Natural killer cell (primary cell): ENCODE results near the gene IFNAR2. TPM values are rescaled to one million over a fixed set of nuclear protein-coding genes. Genes with fewer than 3 reads are reported as not detected.

ENCODE experiments used
- ATAC-seq, 3 donors: fragments of 150-1000 bp in 2 of 3; fragments of 200-7000 bp in 1 of 3; cut with Tn5 transposase; 1 replicate in 1 of 3; 2 replicates in 2 of 3; pipeline ENCODE4 v1.10.0; 2021; ENCODE audit warnings: mild to moderate bottlenecking in 2 of 3, moderate library complexity in 2 of 3
- DNase-seq, 2 donors: peaks; one replicate each; pipeline versions ENCODE4 v3.0.0 to v3.0.0-alpha.2; 2013 to 2021; ENCODE audit warnings: mixed read lengths in 1 of 2
- H3K27ac ChIP-seq: one replicate; pipeline ENCODE4 v1.5.1; 2013; ENCODE audit warnings: mild to moderate bottlenecking, low read length
- H3K27me3 ChIP-seq: one replicate; pipeline ENCODE4 v1.6.1; 2013; ENCODE audit warnings: low read length; ENCODE audit not compliant: control insufficient read depth, insufficient read depth
- H3K36me3 ChIP-seq: one replicate; pipeline ENCODE4 v1.6.1; 2013; ENCODE audit warnings: low read length; ENCODE audit not compliant: control insufficient read depth, insufficient read depth
- H3K4me1 ChIP-seq: one replicate; pipeline ENCODE4 v1.6.1; 2013; ENCODE audit warnings: low read length; ENCODE audit not compliant: control insufficient read depth, insufficient read depth
- H3K4me3 ChIP-seq: one replicate; pipeline ENCODE4 v1.5.1; 2013; ENCODE audit warnings: low read length
- H3K9me3 ChIP-seq: one replicate; pipeline ENCODE4 v1.6.1; 2013; ENCODE audit warnings: low read length; ENCODE audit not compliant: control insufficient read depth, insufficient read depth
- H3K27ac Mint-ChIP-seq, 2 donors: one replicate each; pipeline ENCODE4 v1.8.0; 2022; ENCODE audit warnings: mild to moderate bottlenecking in 2 of 2, mixed read lengths in 2 of 2, moderate library complexity in 1 of 2
- H3K27me3 Mint-ChIP-seq, 2 donors: one replicate each; pipeline ENCODE4 v1.8.0; 2022; ENCODE audit warnings: low read depth in 2 of 2, mixed read lengths in 2 of 2
- H3K36me3 Mint-ChIP-seq: one replicate; pipeline ENCODE4 v1.8.0; 2022; ENCODE audit warnings: mixed read lengths
- H3K4me1 Mint-ChIP-seq, 2 donors: one replicate each; pipeline ENCODE4 v1.8.0; 2022; ENCODE audit warnings: mixed read lengths in 2 of 2
- H3K4me3 Mint-ChIP-seq: one replicate; pipeline ENCODE4 v1.8.0; 2022; ENCODE audit warnings: mild to moderate bottlenecking, moderate library complexity, mixed read lengths
- H3K9me3 Mint-ChIP-seq, 2 donors: one replicate each; pipeline ENCODE4 v1.8.0; 2022; ENCODE audit warnings: mixed read lengths in 2 of 2
- CTCF ChIP-seq: fragments of 200-600 bp; IDR thresholded peaks from one replicate; pipeline ENCODE4 v1.8.0; 2022; ENCODE audit warnings: antibody characterized with exemption
- WGBS: methylation state at CpG from one replicate; pipeline ENCODE4 v1.1.7; 2013; ENCODE audit warnings: missing lambda C conversion rate; ENCODE audit not compliant: insufficient coverage; 5-methylcytosine and 5-hydroxymethylcytosine counted together
- intact Hi-C: fragments of 100-400 bp; cut with micrococcal nuclease; formaldehyde crosslinking; loops from one replicate; pipeline ENCODE4 v1.14.2; 2022
- total RNA-seq, 4 donors: library from RNA; stranded (reverse); fragments of 120-200 nt in 1 of 4; gene quantifications; one replicate each; pipeline versions ENCODE4 v1.2.3 to v1.2.4, GENCODE V29; 2013 to 2022

IFNAR2 gene
- total RNA-seq, 3 donors from 2014 or later (not counting 1 experiment from before 2014, with no cell fraction given), result 65.4 to 105 (median 70.9) TPM

GRCh38 chr21:33254766-33255165 is 25.0 kb downstream of the IFNAR2 start:
- intact Hi-C loops, result no loop called here
- ATAC-seq (no peak), DNase-seq (no peak)
- peaks cover 27% of the 10 kb centered on the region for H3K36me3 Mint-ChIP-seq
- no peaks in the 10 kb centered on the region for H3K27me3 Mint-ChIP-seq
- Histone ChIP-seq H3K4me3 (no peak overlapping the region), H3K9me3 (no peaks in the 10 kb centered on the region), H3K27me3 (no peaks in the 10 kb centered on the region), H3K4me1 (peaks cover 10% of the 10 kb centered on the region), H3K36me3 (peaks cover 95% of the 10 kb centered on the region), H3K27ac (no peak overlapping the region)
- H3K27ac Mint-ChIP-seq, result peak overlapping the region in 1 of 2 donors; percentile 41
- peaks cover 61 to 68% of the 10 kb centered on the region in 2 donors for H3K4me1 Mint-ChIP-seq
- no peak for TF ChIP-seq CTCF
- no peak overlapping the region for H3K4me3 Mint-ChIP-seq
- no peaks in the 10 kb centered on the region for H3K9me3 Mint-ChIP-seq
- WGBS, result 91% methylated on average over 5 of the region's 5 CpGs

- intact Hi-C loops, result no loop called here
- no peaks in the 10 kb centered on the region for H3K9me3 ChIP-seq
- Mint-ChIP-seq H3K27ac (peak overlapping the region in 1 of 2 donors; percentile 41), H3K4me1 (peaks cover 61 to 66% of the 10 kb centered on the region in 2 donors), H3K27me3 (no peaks in the 10 kb centered on the region), H3K9me3 (no peaks in the 10 kb centered on the region), H3K4me3 (no peak overlapping the region), H3K36me3 (peaks cover 27% of the 10 kb centered on the region)
- TF ChIP-seq CTCF, result no peak
- H3K4me3 ChIP-seq, result no peak overlapping the region
- no peaks in the 10 kb centered on the region for H3K27me3 ChIP-seq
- DNase-seq (no peak), ATAC-seq (no peak)
- no peak overlapping the region for H3K27ac ChIP-seq
- peaks cover 89% of the 10 kb centered on the region for H3K36me3 ChIP-seq
- H3K4me1 ChIP-seq, result peaks cover 13% of the 10 kb centered on the region
- 80% methylated on average over 1 of the region's 1 CpG for WGBS
These were observed 25.7 kb downstream of the IFNAR2 start for GRCh38 chr21:33255404-33255803.

- ATAC-seq, result no peak
- peaks cover 84% of the 10 kb centered on the region for H3K36me3 ChIP-seq
These were observed 26.3 kb downstream of the IFNAR2 start for GRCh38 chr21:33256019-33256418.

More at GRCh38 chr21:33256019-33256418, 26.3 kb downstream of the IFNAR2 start:
- Mint-ChIP-seq H3K4me3 (no peak overlapping the region), H3K9me3 (no peaks in the 10 kb centered on the region), H3K36me3 (peaks cover 27% of the 10 kb centered on the region), H3K27ac (peak overlapping the region; percentile 74 to 75), H3K4me1 (peaks cover 57 to 59% of the 10 kb centered on the region in 2 donors), H3K27me3 (no peaks in the 10 kb centered on the region)
- DNase-seq, result no peak
- WGBS, result 91% methylated on average over 5 of the region's 6 CpGs
- H3K9me3 ChIP-seq, result no peaks in the 10 kb centered on the region
- H3K27ac ChIP-seq, result no peak overlapping the region
- intact Hi-C loops, result no loop called here
- no peaks in the 10 kb centered on the region for H3K27me3 ChIP-seq
- peaks cover 16% of the 10 kb centered on the region for H3K4me1 ChIP-seq
- no peak for TF ChIP-seq CTCF
- H3K4me3 ChIP-seq, result no peak overlapping the region
